NOMO-1 treated with dmso at 0.1 percent for 144 hours (cell line): ENCODE data around the gene AGMO.

ENCODE experiments used
- DNase-seq: peaks from one replicate; lab custom pipeline; 2025; ENCODE audit not compliant: unreplicated experiment; lab: John Stamatoyannopoulos, UW

The AGMO gene

GRCh38 chr7:15504351-15504750 is 57.5 kb downstream of the AGMO start:
- DNase-seq: no peak

DNA sequence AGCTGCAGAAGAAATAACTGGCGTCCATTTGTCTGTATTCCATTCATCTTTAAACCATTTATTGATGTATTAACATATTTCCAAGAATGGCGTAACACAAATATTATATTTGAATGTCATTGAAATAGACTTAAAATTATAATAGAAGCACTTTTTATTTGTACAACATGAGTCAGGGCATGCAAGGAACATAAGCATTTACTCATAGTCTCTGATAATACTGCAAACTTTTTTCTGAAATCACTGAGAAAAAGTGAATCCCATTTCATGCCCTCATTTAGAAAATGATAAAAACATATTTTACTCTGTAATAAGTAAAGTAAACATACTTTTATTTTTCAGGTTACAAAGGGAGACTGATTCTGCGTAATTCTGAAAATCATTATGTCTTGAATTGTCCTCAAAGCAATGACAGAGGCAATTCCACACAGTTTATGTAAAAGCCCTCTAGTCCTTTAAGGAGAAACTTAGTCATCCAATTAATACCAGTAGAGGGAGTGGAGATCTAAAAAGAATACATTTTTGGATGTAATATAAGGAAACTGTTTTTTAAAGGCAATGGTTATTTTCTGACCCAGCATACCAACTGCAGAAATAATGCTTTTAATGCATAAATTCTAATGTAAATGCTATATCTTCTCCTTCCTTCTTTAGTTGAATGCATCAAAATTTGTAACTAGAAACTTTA is 58.1 kb downstream of the AGMO start:
- DNase-seq: no peak

- DNase-seq: no peak
Measured at GRCh38 chr7:15498465-15498864, 63.4 kb downstream of the AGMO start.

- no peak for DNase-seq
Measured at GRCh38 chr7:15495170-15495569, 66.6 kb downstream of the AGMO start.

DNA sequence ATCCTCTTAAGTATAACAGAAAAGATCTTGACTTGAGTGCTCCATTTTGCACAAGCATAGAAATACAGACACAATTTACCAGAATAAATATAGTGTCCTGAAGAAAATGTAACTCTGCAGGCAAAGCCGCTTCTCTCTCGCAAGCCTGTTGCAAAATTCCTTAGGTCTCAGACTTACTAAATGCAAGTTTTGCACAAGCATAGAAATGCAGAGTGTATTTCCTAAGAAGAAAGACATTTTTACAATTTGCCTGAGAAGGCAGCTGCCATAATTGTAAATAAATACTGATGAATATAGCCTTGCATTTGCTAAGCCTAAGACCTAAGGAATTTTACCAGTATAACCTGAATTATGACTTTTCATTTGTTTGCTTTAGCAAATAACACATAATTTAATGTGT is 67.1 kb downstream of the AGMO start:
- DNase-seq: no peak

DNA sequence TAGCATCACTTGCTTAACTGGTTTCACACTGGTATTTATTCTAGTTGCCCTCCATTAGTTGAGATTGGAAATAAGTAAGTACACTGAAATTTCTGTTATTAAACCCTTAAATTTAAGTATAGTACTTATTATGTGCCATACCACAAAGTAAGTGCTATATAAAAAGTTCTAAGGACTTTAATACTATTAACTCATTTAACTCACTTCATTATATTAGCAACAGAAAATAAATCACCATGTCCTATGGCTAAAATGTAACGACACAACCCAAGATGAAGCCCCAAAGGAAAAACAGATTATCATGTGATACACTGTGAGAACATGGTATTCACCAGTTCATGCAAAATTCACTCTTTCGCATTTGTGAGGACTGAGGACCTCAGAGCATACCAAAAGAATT is 70.5 kb downstream of the AGMO start:
- no peak for DNase-seq

GRCh38 chr7:15490291-15490690 is 71.5 kb downstream of the AGMO start:
- DNase-seq: no peak

DNA sequence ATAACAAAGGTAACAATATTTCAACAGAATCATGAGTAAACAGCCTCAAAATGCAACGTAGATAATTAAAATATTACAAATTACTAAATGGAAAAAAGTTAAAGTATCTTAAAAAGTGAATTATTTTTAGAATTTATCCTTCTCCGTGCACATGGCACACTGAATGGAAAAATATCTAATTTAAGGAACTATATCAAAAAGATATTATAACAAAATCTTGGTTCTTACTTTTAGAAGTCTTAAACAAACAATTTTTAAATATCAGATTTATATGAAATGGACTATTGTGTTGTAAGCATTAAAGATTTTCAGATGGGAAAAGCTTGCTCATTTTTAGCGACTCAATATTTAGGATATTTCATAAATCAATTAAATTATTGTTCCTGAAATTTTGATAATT is 72.0 kb downstream of the AGMO start:
- DNase-seq: no peak

DNA sequence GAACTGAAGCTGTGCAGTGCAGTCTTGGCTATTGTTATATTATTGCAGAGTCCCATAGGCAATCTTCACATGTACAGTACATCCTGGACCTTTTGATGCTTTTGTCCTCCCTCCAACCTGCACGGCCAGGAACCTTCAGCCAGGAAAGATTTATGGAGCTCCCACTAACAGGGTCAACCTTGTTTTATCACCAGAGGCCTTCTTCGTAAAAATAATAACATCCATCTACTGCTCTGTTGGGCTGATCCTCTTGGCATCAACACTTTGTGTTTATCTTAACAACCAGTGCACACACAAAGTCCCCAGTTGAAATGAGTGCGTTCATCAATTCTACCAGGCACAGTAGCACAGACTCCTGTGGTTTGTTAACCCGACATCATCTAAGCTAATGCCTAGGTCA is 72.4 kb downstream of the AGMO start:
- DNase-seq: no peak

DNA sequence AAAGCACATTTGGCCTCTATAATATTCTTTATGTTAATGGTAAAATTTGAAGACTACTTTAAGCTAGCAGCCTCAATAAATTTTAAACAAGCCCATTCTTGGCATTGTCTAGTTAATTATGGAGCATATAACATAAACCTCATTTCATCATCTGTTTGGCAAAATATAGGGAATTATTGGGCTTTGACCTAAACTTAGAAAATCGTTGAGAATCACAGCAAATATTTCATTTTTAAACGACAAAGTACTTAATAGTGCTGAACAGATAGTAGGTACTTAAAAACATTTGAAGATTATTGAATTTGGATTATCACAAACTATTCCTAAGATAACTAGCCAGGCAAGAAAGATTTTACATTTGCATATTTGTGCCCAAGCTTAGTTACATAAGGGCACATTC is 73.4 kb downstream of the AGMO start:
- no peak for DNase-seq

DNA sequence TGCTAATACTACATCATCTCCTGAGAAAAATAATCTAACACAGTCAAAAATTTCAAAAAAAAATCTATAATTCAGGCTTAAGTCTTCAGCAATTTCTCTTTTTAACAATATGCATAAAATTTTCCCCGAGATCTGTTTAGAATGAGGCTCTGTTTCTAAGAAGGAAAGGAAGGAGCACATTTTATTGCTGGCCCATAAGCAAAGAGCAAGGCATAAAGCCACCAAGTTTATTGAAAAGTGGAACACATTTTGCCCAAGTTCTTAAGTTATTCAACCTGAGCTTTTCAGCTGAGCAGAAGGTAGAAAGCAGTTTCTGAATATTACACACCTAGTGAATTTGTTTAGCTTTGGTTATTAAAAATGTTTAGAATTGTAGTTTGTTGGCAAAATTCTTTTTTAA is 73.9 kb downstream of the AGMO start:
- no peak for DNase-seq

GRCh38 chr7:15485998-15486397 is 75.8 kb downstream of the AGMO start:
- no peak for DNase-seq

DNA sequence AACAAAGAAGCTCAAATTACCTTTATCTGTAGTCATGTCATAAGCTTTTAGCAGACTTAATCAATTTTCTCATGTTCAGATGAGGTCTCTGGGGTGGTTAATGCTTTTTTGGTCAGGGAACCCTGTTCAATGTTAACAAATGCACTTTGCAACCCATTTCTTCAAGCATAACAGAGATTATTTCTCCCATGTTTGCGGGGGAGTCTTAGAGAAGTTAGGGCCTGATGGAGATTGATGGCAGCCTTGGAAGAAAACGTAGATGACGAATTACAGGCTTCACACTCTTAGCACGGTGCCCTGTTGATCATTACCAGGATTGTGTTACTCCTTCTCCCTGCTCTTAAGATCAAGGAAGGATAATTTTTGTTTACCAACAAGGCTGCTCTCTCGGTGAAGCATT is 76.4 kb downstream of the AGMO start:
- DNase-seq: no peak

GRCh38 chr7:15481132-15481531 is 80.7 kb downstream of the AGMO start:
- DNase-seq: no peak

- DNase-seq: no peak
Measured at GRCh38 chr7:15478401-15478800, 83.4 kb downstream of the AGMO start.

GRCh38 chr7:15476531-15476918 is 85.3 kb downstream of the AGMO start:
- no peak for DNase-seq

DNA sequence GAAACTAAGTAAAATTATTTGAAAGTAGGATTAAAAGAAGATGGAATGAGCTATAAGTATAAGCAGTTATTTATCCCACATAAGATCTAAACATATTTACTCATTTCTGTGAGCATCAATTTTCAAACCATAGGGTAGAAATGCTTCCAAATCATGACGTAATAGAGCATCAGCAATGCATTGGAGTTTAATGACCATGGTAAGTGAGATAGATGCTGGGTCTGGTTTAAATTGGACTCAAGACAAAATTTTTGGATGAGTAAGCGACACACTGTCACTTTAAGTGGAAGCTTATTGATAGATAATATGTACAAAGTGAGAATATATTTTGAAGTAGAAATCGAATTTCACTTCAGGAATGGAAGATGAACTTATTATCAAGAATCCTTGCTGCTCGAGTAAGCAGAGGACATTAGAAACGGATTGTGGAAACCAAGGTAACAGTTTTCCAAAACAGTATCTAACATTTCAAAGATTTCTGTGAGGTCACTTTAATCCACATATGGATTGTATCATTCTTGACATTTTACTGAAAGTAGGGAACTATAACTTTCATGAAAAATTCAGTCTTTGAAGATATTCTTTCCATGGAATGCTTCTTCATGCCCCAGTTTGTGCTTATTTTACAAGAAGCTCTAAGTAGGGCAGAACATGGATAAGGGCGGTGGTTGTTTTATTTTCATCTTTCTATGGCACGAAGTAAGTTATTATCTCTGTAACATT is 85.8 kb downstream of the AGMO start:
- no peak for DNase-seq

DNA sequence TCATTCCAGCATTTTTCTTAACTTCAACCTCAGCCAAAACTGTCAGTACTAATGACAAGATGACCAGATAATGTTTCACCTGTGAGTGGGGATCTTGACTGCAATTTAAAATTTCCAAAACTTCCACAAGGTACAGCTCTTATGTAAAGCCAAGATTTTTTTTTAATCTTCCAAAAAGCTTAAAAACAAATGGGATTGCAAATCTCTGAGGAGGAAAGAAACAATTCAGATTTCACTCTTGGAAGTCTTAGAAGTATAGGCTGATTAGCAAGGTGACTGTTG is 90.2 kb downstream of the AGMO start:
- no peak for DNase-seq

DNA sequence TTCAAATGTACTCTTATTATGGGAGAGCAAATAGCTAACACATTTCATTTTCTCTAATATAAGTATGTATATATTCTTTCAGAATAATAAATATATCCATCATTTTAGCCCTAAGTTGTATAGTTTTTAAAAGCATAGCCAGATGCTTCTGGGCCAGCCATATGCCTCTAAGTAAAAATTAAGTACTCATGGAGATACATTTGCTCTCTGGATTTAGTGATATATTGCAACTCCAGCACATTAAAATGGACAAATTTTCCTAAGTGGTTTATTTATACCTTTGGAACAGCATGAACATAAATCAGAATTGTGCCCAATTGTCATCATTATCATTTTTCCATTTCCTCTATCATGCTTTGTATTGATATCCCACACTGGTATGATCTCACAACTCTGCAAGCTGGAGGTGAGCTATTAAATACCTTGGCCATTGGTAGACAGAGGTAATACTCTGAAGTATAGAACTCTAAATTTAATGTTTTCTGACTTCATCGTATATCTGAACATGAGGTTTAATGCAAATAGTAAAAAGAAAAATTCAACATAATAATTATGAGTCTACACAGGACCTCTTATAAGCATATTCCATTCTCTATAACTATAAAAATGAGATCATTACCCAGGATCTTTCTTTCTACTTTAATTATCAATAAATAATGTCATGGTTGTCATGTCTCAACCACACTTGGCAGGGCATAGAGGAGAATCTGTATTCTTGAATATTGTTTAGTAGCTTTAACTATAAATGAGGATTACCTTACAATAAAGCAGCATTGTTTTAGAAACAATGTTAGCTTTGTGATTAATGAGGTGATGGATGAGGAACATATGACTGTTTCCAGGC is 90.8 kb downstream of the AGMO start:
- DNase-seq: no peak

GRCh38 chr7:15464667-15465121 is 97.1 kb downstream of the AGMO start:
- no peak for DNase-seq

GRCh38 chr7:15463801-15464666 is 97.8 kb downstream of the AGMO start:
- DNase-seq: no peak
